ENCODE data around the gene CCDC102B.

DNA sequence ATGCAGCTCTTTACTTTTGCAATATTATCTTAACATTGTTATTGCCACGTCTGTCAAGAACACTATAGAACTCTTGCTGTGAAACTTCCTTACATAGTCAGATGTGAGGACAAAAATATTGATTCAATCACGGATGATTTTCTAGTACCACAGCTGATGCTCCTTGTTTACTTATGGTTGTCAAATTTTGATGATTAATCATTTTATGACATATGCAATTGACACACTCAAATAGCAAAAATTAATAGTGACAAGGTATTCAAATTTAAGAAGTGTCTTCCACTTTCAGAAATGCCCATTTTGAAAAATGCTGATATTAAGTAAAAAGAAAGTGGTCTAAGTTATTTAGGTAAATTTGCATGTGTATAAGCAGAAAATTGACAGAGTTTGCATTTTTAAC lies 284.0 kb downstream of the CCDC102B start:
- TF ChIP-seq EP300 (IDR thresholded peaks at IDR 0.05) (no peak), POLR2A (IDR thresholded peaks at IDR 0.05) (no peak)
- TF ChIP-seq, protein P1, sequence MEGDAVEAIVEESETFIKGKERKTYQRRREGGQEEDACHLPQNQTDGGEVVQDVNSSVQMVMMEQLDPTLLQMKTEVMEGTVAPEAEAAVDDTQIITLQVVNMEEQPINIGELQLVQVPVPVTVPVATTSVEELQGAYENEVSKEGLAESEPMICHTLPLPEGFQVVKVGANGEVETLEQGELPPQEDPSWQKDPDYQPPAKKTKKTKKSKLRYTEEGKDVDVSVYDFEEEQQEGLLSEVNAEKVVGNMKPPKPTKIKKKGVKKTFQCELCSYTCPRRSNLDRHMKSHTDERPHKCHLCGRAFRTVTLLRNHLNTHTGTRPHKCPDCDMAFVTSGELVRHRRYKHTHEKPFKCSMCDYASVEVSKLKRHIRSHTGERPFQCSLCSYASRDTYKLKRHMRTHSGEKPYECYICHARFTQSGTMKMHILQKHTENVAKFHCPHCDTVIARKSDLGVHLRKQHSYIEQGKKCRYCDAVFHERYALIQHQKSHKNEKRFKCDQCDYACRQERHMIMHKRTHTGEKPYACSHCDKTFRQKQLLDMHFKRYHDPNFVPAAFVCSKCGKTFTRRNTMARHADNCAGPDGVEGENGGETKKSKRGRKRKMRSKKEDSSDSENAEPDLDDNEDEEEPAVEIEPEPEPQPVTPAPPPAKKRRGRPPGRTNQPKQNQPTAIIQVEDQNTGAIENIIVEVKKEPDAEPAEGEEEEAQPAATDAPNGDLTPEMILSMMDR (IDR thresholded peaks at IDR 0.05): no peak

All from ovary (tissue), 3 donors.